ENCODE data around the gene TLE1.

- TF ChIP-seq POLR2A (IDR thresholded peaks at IDR 0.05) (no peak), CTCF (IDR thresholded peaks at IDR 0.05) (no peak), POLR2AphosphoS5 (IDR thresholded peaks at IDR 0.05) (no peak), EP300 (IDR thresholded peaks at IDR 0.05) (no peak)
Measured at GRCh38 chr9:81661339-81661738, 28.0 kb downstream of the TLE1 start.

All from gastroesophageal sphincter (tissue), 3 donors.